HepG2 (cell line): ENCODE data around the gene THRA. TPM values are rescaled to one million over a fixed set of nuclear protein-coding genes. Genes with fewer than 3 reads are reported as not detected.
A peak's percentile ranks its signal among the peaks of the same experiment; 100 is the strongest.

ENCODE experiments used
- FOXC1 ChIP-seq: sonication (generic); formaldehyde crosslinking; IDR thresholded peaks from 2 replicates; pipeline ENCODE4 v1.8.0; 2022; ENCODE audit warnings: mild to moderate bottlenecking, missing genetic modification reagents, borderline replicate concordance
- SP5 ChIP-seq: IDR thresholded peaks from 2 replicates; pipeline ENCODE4 v1.6.1; 2016; ENCODE audit warnings: low read depth, borderline replicate concordance
- ZFP37 ChIP-seq: sonication (generic); formaldehyde crosslinking; IDR thresholded peaks from 2 replicates; pipeline ENCODE4 v1.4.0; 2020; ENCODE audit warnings: missing genetic modification reagents, borderline replicate concordance
- ZNF264 ChIP-seq: sonication (generic); formaldehyde crosslinking; IDR thresholded peaks from 2 replicates; pipeline ENCODE4 v1.4.0; 2020; ENCODE audit warnings: missing genetic modification reagents
- ZSCAN30 ChIP-seq: sonication (generic); formaldehyde crosslinking; IDR thresholded peaks from 2 replicates; pipeline ENCODE4 v1.5.0; 2020; ENCODE audit warnings: mild to moderate bottlenecking, missing genetic modification reagents
- polyA plus RNA-seq, 8 experiments: library from polyadenylated mRNA; depleted of rRNA in 3 of 8; stranded (reverse) in 7 of 8; unstranded in 1 of 8; fragments of >200 nt; fragmentation: Illumina TruSeq in 4 of 8; extraction: Trizol in 4 of 8; gene quantifications; 2 replicates each; pipeline versions ENCODE4 v1.2.1 to v1.2.3, GENCODE V29; 2011 to 2016; ENCODE audit warnings: low read depth in 4 of 8, missing spikeins in 1 of 8, mixed read lengths in 1 of 8; ENCODE audit not compliant: insufficient read depth in 1 of 8
- total RNA-seq, 5 experiments: library from RNA; depleted of rRNA; stranded (reverse); fragments of >200 nt; fragmentation: Illumina TruSeq; extraction: Trizol; gene quantifications; 2 replicates each; pipeline ENCODE4 v1.2.3, GENCODE V29; 2016; ENCODE audit warnings: low read depth in 1 of 5
- TF ChIP-seq, protein P1 (sequence below): sonication (generic); formaldehyde crosslinking; IDR thresholded peaks from 2 replicates; pipeline ENCODE4 v1.4.0; 2020; ENCODE audit warnings: missing genetic modification reagents, borderline replicate concordance
- TF ChIP-seq, protein P2 (sequence below): IDR thresholded peaks from 2 replicates; pipeline ENCODE4 v1.6.1; 2012; ENCODE audit warnings: low read depth, low read length, improper control_type of control experiment
- TF ChIP-seq, protein P3 (sequence below): sonication (generic); formaldehyde crosslinking; IDR thresholded peaks from one replicate; pipeline ENCODE4 v1.5.1; 2020; ENCODE audit warnings: mild to moderate bottlenecking, missing genetic modification reagents; ENCODE audit errors: not compliant biosample characterization
- TF ChIP-seq, protein P4 (sequence below): sonication (generic); formaldehyde crosslinking; IDR thresholded peaks from 2 replicates; pipeline ENCODE4 v1.5.0; 2020; ENCODE audit warnings: missing genetic modification reagents

The THRA gene
- total and polyA plus RNA-seq, 2 of the 13 experiments (the other 11 are each of a cell fraction or from before 2014, with no cell fraction given), result 8.0 to 9.9 TPM

DNA sequence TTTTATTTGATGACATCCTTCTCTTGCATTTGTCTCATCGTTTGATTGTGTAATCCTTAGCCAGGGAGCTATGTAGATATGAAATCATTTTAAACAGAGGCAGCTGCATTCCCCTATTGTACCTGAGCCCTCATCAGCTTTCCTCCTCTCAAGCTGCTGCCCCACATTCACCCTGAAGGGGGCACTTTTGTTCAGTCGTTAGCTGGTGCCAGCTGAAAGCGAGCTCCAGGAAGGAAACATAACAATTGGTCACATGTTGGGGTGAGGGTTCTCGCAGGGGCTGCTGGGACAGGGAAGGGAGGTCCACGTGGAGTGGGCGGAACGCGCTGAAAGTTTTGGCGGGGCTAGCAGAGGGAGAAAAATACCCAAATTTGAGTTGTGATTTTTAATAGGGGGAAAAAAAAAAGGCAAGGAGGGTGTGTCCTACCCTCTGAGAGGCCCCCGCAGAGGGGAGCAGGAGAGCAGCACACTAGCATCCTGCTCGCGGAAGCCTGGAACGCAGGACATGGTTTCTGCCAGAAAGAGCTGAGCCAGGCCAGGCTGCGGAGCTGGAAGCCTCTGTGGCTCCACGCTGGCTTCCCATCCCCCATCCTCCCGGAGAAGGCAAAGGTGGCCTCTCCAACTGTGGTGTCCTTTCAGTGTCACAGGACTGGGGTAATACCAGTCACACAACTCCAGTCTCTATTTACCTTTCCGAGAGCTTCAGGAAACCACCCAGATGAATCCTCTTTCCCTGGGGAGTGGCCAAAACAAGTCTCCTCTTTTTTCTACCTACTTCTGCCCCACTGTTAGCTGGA is 50.5 kb downstream of the THRA start (continued):
- TF ChIP-seq, protein P1, sequence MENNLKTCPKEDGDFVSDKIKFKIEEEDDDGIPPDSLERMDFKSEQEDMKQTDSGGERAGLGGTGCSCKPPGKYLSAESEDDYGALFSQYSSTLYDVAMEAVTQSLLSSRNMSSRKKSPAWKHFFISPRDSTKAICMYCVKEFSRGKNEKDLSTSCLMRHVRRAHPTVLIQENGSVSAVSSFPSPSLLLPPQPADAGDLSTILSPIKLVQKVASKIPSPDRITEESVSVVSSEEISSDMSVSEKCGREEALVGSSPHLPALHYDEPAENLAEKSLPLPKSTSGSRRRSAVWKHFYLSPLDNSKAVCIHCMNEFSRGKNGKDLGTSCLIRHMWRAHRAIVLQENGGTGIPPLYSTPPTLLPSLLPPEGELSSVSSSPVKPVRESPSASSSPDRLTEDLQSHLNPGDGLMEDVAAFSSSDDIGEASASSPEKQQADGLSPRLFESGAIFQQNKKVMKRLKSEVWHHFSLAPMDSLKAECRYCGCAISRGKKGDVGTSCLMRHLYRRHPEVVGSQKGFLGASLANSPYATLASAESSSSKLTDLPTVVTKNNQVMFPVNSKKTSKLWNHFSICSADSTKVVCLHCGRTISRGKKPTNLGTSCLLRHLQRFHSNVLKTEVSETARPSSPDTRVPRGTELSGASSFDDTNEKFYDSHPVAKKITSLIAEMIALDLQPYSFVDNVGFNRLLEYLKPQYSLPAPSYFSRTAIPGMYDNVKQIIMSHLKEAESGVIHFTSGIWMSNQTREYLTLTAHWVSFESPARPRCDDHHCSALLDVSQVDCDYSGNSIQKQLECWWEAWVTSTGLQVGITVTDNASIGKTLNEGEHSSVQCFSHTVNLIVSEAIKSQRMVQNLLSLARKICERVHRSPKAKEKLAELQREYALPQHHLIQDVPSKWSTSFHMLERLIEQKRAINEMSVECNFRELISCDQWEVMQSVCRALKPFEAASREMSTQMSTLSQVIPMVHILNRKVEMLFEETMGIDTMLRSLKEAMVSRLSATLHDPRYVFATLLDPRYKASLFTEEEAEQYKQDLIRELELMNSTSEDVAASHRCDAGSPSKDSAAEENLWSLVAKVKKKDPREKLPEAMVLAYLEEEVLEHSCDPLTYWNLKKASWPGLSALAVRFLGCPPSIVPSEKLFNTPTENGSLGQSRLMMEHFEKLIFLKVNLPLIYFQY (CRISPR knock-in tag), result peak; percentile 78
- TF ChIP-seq ZSCAN30 (CRISPR knock-in tag), result no peak
- TF ChIP-seq, protein P2, sequence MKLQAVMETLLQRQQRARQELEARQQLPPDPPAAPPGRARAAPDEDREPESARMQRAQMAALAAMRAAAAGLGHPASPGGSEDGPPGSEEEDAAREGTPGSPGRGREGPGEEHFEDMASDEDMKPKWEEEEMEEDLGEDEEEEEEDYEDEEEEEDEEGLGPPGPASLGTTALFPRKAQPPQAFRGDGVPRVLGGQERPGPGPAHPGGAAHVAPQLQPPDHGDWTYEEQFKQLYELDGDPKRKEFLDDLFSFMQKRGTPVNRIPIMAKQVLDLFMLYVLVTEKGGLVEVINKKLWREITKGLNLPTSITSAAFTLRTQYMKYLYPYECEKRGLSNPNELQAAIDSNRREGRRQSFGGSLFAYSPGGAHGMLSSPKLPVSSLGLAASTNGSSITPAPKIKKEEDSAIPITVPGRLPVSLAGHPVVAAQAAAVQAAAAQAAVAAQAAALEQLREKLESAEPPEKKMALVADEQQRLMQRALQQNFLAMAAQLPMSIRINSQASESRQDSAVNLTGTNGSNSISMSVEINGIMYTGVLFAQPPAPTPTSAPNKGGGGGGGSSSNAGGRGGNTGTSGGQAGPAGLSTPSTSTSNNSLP, result no peak
- TF ChIP-seq, protein P3, sequence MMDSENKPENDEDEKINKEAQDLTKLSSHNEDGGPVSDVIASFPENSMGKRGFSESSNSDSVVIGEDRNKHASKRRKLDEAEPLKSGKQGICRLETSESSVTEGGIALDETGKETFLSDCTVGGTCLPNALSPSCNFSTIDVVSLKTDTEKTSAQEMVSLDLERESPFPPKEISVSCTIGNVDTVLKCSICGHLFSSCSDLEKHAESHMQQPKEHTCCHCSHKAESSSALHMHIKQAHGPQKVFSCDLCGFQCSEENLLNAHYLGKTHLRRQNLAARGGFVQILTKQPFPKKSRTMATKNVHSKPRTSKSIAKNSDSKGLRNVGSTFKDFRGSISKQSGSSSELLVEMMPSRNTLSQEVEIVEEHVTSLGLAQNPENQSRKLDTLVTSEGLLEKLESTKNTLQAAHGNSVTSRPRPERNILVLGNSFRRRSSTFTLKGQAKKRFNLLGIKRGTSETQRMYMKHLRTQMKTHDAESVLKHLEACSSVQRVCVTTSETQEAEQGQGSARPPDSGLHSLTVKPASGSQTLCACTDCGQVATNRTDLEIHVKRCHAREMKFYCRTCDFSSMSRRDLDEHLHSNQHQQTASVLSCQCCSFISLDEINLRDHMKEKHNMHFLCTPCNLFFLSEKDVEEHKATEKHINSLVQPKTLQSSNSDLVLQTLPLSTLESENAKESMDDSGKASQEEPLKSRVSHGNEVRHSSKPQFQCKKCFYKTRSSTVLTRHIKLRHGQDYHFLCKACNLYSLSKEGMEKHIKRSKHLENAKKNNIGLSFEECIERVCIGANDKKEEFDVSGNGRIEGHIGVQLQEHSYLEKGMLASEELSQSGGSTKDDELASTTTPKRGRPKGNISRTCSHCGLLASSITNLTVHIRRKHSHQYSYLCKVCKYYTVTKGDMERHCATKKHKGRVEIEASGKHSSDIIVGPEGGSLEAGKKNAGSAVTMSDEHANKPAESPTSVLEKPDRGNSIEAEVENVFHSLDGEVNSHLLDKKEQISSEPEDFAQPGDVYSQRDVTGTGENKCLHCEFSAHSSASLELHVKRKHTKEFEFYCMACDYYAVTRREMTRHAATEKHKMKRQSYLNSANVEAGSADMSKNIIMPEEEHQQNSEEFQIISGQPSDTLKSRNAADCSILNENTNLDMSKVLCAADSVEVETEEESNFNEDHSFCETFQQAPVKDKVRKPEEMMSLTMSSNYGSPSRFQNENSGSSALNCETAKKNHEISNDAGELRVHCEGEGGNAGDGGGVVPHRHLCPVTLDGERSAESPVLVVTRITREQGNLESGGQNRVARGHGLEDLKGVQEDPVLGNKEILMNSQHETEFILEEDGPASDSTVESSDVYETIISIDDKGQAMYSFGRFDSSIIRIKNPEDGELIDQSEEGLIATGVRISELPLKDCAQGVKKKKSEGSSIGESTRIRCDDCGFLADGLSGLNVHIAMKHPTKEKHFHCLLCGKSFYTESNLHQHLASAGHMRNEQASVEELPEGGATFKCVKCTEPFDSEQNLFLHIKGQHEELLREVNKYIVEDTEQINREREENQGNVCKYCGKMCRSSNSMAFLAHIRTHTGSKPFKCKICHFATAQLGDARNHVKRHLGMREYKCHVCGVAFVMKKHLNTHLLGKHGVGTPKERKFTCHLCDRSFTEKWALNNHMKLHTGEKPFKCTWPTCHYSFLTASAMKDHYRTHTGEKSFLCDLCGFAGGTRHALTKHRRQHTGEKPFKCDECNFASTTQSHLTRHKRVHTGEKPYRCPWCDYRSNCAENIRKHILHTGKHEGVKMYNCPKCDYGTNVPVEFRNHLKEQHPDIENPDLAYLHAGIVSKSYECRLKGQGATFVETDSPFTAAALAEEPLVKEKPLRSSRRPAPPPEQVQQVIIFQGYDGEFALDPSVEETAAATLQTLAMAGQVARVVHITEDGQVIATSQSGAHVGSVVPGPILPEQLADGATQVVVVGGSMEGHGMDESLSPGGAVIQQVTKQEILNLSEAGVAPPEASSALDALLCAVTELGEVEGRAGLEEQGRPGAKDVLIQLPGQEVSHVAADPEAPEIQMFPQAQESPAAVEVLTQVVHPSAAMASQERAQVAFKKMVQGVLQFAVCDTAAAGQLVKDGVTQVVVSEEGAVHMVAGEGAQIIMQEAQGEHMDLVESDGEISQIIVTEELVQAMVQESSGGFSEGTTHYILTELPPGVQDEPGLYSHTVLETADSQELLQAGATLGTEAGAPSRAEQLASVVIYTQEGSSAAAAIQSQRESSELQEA, result peak; percentile 93
- peak; percentile 73 for TF ChIP-seq ZNF264 (CRISPR knock-in tag)
- peak; percentile 86 for TF ChIP-seq FOXC1 (CRISPR knock-in tag)
- peak; percentile 30 for TF ChIP-seq SP5 (CRISPR knock-in tag)
- TF ChIP-seq, protein P4, sequence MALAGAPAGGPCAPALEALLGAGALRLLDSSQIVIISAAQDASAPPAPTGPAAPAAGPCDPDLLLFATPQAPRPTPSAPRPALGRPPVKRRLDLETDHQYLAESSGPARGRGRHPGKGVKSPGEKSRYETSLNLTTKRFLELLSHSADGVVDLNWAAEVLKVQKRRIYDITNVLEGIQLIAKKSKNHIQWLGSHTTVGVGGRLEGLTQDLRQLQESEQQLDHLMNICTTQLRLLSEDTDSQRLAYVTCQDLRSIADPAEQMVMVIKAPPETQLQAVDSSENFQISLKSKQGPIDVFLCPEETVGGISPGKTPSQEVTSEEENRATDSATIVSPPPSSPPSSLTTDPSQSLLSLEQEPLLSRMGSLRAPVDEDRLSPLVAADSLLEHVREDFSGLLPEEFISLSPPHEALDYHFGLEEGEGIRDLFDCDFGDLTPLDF (CRISPR knock-in tag), result peak; percentile 70
- 0 out of 2 replicates have a peak, but pooled peaks have one; percentile 19 for TF ChIP-seq ZFP37
